ENCODE data around the gene PLCB2.
A peak's percentile ranks its signal among the peaks of the same experiment; 100 is the strongest.

Gene PLCB2

DNA sequence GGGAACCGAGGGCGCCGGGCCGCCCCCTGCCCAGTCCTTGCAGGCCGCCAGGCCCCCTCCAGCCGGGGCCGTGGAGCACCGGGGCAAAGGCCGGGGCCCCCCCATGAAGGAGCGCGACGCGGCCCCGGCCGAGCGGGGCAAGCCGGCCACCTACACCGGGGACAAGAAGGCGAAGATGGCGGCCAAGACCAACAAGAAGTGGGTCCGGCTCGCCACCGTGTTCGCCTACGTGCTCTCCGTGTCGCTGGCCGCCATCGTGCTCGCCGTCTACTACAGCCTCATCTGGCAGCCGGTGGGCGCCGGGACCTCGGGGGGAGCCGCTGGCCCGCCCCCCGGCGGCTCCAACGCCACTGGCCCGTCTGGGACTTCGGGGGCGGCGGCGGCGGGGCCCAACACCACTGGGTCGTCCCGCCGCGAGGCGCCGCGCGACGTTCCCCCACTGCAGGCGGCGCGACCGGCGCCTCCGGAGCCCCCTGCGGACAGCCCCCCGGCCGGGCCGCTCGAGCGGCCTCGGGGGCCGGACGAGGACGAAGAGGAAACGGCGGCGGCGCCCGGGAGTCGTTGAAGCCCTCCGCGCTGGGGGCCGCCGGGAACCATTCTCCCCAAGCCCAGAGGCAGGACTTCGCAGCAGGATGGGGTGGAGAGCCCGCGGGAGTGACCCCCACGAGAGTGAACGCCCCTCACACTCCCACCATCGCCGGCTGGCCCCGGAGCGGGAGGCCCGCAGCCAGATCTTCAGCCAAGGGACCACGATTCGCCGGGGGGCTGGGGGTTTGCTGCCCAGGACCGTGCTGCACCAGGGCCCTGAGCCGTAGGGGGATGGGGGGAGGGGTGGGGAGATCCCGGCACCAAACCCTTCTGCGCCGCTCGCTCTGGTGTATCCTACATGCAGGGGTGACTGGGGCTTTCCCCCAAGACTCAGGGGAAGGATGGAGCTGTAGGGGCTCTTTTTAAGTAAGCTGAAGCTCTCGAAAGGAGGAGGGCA, 16.5 kb upstream of the PLCB2 start:
- no peak for DNase-seq

DNA sequence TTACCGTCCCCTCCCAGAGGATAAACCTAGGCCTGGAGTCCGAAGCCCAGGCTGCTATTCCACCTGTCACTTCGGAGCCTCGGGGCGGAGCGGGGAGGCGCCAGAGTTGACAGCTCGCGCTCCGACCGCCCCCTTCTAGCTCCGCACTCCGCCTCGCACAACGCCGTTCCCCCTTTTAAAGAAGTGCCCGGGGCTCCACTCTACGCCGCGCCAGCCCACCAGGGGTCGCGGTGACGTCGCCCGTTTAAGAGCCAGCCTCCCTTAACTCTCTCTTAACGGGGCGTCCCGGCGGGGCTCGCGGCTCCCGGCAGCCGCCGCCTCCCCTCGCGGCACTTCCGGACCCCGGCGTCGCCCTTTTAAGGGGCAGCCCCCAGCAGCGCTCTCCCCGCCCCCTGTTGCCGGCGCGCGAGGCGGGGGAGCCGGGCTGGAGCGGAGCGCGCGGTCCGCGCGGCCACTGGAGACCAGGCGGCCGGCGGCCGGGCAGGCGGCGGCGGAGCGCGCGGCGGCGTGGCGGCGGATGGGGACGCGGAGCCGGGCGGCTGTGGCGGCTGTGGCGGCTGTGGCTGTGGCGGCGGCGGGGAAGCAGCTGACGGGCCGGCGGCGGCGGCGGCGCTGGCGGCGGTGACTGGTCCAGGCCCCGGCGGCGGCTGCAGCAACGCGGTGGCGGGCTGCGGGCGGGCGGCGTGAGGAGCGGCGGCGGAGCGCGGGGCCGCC, 15.7 kb upstream of the PLCB2 start, which contains the start of gene INAFM2:
INAFM2 (plus strand) TSS at position 454 of the 714 bp plus-strand sequence. CDS start 364 bp downstream, outside the sequence.
- peak; percentile 99 for DNase-seq

- no peak for DNase-seq
Measured at GRCh38 chr15:40322531-40323238, 14.9 kb upstream of the PLCB2 start.

DNA sequence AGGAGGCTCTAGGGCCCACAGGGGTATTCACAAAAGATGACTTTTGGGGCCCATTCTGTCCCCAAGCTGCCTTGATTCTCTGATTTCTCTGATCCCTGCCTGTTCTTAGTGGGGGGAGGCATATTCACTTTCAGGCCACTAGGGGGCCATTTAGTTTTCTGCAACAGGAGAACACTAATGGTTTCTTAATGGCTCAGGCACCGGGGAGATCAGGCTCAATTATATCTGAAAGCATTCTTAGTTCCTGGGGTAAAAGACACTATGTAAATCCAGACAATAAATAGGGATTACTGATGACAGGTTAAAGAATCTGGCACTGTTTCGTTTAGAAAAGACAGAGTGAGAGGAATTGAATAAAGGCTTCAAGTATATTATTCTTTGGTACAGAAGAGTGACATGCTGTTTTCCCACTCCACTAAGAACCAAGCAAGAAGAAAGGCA, 13.2 kb upstream of the PLCB2 start:
- DNase-seq, result peak; percentile 62

DNA sequence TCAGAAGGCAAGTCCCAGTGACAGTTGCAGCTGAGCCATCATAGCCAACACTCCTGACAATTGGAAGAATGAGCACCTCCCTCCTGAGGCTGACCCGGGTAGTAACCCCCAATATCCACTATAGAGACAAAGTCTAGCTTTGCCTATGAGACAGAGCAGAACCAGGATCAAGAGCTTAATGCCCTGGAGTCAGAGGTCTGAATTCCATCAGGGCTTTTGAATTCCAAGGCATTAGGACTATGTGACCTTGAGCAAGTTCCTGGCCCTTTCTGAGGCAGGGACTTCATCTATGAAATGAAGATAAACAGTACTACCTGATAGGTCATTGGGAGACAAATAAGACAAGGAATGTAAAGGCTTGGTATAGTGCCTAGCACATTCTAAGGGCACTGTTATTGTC, 12.7 kb upstream of the PLCB2 start:
- no peak for DNase-seq

DNA sequence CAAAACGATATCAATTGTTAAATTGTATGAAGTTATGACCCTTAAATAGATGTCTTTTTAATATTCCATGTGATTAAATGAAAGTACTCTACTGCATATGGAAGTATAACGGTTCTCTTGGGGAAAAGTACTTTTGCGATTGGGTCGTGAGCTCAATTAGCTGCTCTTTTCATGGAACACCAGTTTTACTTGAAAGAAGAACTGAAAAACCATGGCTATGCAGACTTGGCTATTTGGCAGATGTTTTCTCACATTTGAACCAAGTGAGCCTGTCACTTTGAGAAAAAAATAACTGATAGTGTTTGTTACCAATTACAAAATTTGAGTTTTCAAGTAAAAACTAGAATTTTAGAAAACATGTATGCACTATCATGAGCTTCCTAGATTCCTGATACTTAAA, 9.8 kb upstream of the PLCB2 start:
- DNase-seq, result no peak

GRCh38 chr15:40316931-40317330, 9.2 kb upstream of the PLCB2 start:
- no peak for DNase-seq

- no peak for DNase-seq
Measured at GRCh38 chr15:40314723-40315276, 7.1 kb upstream of the PLCB2 start.

DNA sequence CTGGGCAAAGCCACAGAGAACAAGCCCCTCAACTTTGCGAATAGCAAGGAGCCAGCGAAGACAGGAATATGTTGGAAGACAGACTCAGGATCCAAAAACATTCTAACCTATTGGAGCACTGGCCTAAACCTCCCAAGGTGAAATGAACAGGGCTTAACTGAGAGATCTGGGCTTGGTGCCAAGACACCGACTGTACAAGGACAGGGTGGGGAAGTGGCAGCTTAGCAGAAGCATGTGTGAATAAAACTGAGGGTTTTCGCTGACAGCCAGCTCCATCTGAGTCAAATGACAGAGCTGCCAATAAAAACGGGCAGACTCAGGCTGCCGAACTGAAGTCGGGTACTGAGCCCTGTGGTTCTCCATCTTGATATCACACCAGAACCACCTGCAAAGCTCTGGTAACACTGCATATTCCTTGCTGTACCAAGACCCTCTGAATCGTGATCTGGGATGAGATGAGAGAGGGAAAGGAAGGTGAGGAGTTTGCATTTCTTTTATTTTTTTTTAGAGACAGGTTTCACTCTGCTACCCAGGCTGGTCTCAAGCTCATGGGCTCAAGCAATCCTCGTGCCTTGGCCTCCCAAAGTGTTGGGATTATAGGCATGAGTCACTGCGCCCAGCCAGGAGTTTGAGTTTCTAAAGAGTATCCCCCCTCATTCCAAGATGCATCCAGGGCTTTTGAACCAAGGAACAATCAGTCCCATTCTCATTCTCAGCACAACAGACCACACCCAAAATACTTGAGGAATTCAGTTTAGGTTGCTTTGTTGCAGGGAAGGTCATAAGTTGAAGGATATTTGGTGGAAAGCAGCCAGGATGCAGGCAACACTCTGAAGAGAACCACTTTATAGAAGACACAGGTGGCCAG, 6.0 kb upstream of the PLCB2 start:
- peak; percentile 79 for DNase-seq

DNA sequence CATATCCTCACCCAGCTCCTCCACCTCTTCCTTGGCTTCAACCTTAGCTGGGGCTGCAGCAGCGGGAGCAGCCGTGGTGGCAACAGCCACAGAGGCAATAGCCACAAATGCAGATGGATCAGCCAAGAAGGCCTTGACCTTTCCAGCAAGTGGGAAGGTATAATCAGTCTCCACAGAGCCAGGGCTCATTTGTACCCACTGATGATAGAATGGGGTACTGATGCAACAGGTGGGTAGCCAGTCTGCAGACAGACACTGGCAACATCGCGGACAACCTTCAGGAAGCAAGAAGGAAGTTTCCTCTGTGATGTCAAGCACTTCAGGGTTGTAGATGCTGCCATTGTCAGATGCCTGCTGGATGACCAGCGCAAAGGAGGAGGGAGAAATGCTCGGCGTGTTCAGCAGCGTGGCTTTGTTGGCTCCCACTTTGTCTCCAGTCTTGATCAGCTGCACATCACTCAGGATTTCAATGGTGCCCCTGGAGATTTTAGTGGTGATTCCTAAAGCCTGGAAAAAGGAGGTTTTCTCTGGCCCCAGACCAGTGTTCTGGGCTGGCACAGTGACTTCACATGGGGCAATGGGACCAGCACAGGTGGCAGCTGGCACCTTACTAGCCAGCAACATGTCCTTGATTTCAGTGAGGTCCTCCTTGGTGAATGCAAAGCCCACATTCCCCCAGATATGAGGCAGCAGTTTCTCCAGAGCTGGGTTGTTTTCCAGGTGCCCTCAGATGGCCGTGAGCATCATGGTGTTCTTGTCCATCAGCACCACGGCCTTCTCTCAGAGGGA, 4.8 kb upstream of the PLCB2 start:
- no peak for DNase-seq

- no peak for DNase-seq
Measured at GRCh38 chr15:40310993-40311392, 3.3 kb upstream of the PLCB2 start.

- peak; percentile 61 for DNase-seq
Measured at GRCh38 chr15:40310001-40310959, 2.5 kb upstream of the PLCB2 start.

GRCh38 chr15:40309344-40309862, 1.7 kb upstream of the PLCB2 start:
- DNase-seq, result no peak

GRCh38 chr15:40306908-40307307, 827 bp downstream of the PLCB2 start:
- DNase-seq, result no peak

DNA sequence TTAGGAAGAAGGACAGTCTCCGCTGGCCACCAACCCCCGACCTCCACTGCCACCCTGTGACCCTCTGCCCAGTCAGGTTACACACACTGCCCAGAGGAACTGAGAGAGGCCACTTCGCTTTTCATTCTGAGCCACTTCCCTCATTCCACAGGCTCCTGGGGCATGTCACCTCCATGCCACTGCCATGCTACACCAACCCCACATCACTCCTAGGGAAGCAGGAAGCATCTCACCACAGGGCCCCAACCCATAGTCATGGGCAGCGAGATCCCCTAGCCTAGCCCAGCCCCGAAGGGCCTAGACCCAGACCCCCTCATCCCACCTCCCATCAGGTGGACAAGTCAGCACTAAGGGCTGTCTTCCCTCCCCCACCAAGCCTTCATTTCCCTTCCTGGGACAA, 1.4 kb downstream of the PLCB2 start:
- peak; percentile 10 for DNase-seq

DNA sequence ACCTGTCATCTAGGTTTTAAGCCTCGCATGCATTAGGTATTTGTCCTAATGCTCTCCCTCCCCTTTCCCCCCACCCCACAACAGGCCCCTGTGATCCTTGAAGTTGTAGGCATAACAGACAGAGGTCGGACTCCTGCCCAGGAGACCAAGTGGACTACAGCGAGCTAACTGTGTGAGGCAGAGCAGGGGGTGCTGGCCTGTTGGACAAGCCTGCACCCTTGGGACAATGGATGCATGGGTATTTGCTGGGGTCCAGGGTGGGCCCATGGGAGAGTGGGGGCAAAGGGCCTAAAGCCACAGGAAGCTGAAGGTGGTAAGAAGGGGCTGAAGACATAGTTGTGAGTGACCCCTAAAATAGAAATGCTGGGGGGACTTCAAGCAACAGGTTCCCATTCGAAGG, 2.5 kb downstream of the PLCB2 start:
- DNase-seq, result no peak

GRCh38 chr15:40303576-40303975, 4.2 kb downstream of the PLCB2 start:
- no peak for DNase-seq

- no peak for DNase-seq
Measured at GRCh38 chr15:40302981-40303380, 4.8 kb downstream of the PLCB2 start.

DNA sequence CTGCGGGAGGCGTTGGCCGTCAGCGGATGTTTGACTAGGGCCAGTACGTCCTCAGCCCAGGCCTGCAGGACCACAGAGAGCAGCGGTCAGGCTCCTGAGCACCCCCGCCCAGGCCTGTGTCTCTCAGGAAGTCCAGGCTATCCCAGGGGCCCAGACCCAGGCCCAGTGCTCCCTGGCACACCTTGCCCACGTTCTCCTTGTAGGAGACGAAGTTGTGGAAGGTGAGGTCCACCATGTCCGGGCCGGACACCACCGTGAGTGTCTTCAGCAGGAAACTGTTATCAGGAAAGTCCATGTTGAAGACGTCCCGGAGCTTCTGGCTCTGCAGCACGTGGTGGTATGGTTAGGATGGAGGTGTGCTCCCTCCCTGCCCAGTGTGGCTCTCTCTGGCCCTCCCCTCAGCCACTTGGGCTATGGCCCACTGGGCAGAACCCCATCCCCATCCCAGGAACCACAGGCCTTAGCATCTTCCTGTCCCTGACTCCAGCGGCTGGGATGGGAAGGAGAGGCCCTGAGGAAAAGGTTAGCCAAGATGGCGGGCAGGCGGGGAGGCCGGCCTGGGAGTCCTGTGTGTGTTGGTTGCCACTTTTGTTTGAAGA, 5.3 kb downstream of the PLCB2 start:
- DNase-seq, result no peak
